GM19397 (cell line): ENCODE measurements around the gene CLCNKA.
"Not testable (repeated sequence)": the region's sequence is repeated elsewhere in the genome, so short reads cannot be mapped to it uniquely, and the experiment has no call there.

Source experiments
- ATAC-seq: cut with Tn5 transposase; IDR thresholded peaks from one replicate; pipeline ENCODE4 v1.9.1; 2021; ENCODE audit warnings: mild to moderate bottlenecking, moderate library complexity; ENCODE audit not compliant: unreplicated experiment

Gene CLCNKA

DNA sequence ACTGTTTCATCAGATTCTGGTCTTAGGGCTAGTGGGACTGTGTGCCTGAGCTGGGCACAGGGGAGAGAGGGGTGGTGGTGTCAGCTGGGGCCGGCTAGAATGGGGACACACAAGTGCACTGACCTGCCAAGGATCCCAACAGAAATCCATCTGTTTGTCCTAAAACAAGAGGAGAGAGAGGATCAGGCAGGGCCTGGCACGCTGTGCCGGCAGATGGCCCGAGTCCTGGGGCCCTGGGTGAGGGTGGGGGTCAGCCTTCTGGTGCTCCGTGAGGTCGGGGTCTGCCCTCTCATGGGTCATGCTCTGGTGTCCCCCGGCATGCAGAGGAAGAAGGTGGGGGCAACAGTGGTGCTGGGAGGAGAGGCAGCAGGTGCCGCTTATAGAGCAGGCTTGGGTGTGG lies 18.0 kb downstream of the CLCNKA start:
- not testable (repeated sequence) for ATAC-seq

DNA sequence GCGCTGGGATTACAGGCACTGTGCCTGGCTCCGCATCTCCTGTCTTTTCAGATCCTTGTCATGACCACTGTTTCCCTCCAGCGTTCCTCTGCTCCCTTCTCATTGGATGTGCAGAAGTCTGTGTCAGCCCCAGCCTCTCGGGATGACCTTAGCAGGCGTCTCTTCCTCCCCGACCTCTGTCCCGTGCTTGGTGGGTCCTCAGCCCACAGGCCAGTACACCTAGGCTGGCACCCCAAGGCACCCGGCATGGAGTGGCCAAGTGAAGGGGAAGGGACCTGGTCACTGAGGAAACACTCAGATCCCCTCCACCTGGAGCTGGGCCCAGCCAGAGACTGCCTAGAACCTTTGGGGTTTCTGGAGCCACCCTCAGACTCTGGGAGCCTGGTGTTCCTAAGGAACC lies 19.4 kb downstream of the CLCNKA start:
- ATAC-seq: no peak

DNA sequence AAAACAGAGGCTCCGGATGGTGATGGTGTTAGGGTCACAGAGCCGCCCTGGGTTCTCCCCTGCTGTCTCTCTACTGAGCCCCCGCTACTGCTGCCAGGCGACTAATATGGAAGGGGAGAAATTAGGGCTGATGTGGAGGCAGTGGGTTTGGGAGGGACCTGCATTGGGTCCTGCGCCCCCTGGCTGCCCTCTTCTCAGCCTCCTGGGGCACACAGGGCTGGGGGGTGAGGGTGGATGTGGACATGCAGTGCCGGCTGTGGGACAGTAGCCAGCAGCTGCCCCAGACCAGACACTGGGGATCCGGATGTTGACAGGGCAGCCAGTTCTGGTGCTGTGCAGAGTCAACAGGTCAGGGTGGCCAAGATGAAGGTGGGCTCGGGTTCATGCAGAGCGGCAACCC lies 20.3 kb downstream of the CLCNKA start:
- ATAC-seq: no peak

DNA sequence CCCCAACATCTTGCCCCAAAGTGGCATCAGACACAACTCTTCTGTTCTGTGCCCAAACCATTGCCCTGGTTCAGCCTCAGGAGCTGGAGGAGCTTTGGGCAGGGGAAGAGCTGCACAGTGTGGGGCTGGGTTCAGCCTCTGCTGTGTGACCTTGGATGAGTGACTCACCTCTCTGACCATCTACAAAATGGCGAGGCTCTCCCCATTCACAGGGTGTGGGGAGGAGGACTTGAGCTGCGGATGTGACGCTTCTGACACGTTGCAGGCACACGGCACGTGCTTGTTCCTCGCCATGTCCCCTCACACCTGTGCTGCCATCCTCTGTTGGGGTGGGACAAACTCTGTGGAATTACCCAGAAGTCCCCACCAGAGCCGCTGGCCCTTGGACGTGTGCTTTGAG lies 20.8 kb downstream of the CLCNKA start:
- ATAC-seq: not testable (repeated sequence)

DNA sequence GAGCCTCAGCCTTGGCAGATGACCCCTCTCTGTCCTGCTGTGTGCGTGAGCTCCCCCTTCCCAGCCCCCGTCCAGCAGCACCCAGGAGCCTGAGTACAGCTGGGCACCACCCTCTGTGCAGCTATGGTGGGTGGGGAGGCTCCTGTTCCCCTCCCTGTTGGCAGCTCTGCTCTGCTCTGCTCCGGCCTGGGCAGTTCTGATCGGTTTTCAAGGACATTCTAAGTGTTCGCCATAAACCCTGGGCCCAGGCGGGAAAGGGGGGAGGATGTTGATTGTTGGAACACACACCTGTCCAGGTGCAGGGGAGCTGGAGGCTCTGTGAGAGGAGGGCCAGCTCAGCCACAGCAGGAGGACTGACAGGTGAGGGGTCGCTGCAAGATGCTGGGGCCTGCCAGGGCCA lies 21.7 kb downstream of the CLCNKA start, which contains the start of gene CLCNKB:
Gene CLCNKB (plus strand): TSS at position 262 of the 400 bp plus-strand sequence. CDS start 711 bp downstream, outside the sequence.
- ATAC-seq: no peak

DNA sequence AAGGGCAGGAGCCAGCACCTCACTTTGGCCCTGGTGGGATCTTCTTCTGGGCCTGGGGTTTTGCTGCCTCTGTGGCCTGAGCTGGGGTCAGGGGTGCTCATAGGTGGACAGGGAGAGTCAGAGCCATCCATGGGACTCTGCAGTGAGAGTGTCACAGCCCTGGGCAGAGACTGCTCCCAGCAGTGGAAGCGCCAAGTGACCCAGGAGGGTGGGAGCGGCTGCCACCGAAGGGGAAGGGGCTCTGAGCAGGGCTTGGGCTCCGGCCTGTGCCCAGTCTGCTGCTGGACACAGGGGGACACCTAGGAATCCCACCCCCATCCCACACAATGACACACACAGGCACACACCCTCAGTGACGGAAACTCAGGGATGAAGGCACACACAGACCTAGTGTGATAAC lies 22.1 kb downstream of the CLCNKA start:
- ATAC-seq: no peak

DNA sequence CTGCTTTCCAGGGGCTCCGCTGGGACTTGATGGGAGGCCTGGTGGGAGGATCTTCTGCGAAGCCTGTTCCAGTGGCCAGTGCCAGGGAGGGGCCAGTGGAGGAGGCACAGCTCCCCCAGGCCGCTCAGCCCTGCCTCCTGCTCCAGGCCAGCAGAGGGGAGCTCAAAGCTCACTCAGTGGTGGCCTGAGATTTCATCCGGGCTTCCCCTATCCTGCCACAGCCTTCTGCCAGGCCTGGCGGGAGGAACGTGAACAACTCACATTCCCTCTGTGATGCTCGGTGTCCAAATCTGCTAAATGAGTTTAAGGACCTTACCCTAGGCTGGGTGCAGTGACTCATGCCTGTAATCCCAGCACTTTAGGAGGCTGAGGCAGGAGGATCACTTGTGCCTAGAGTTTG lies 25.0 kb downstream of the CLCNKA start:
- no peak for ATAC-seq

DNA sequence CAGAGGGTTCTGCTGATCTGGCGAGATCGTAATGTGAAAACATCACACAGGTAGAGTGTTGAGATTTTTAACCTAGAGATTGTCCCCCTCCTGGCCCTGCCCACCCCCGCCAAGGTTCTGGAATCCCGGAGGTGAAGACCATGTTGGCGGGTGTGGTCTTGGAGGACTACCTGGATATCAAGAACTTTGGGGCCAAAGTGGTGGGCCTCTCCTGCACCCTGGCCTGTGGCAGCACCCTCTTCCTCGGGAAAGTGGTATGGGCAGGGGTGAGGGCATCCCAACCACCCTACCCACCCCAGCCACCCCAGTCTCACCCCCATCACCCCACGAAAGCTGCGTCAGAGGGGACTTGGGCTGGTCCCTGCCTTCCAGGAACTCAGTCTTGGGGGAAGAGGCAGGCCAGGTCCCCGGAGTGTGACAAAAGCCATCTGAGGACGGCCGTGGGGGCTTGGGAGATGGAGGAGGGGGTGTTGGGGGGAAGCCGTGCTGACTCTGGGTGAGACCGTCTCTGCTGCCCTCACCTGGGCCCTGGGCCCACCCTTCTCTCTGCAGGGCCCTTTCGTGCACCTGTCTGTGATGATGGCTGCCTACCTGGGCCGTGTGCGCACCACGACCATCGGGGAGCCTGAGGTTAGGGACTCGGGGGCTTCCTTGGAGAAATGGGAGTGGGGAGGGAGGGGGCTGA lies 26.1 kb downstream of the CLCNKA start:
- ATAC-seq: no peak

DNA sequence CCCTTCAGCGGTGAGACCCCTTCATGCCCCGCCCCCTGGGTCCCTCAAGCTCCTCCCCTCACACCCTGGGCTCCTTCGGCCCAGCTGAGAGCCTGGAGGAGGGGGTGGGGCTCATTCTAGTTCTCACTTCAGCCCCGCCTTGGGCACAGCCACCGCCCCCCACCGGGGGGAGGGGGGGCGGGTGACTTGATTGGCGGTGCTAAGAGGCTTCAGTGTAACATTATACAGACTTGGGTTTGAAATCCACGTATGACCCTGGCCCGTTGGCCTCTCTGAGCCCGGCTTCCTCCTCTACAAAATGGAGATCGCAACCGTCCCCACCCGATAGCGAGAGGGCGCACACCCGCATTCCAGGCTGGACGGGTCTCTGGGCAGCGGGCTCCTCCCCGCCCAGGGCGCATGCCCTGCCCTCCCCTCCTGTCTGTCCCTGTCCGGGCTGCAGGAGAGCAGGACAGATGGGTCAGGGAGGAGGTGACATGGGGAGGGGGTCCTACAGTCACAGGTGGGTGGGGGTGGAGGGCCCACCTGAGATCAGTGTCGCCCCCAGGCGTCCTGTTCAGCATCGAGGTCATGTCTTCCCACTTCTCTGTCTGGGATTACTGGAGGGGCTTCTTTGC lies 26.8 kb downstream of the CLCNKA start:
- no peak for ATAC-seq

DNA sequence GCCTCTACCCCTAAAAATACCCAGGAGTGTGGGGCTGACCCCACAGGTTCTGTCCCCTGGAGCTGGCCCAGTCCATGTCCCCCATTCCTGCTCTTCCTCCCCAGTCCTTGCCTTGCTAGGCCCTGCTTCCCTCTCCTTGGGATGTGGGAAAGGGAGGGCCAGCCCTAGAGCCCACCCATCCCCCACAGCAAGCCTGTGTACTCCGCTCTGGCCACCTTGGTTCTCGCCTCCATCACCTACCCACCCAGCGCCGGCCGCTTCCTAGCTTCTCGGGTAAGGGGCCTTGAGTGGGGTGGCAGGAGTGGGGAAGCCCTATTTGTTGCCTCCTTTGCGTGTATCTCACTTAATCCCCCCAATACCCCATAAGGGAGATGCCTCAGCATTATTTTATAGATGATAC lies 28.5 kb downstream of the CLCNKA start:
- no peak for ATAC-seq

DNA sequence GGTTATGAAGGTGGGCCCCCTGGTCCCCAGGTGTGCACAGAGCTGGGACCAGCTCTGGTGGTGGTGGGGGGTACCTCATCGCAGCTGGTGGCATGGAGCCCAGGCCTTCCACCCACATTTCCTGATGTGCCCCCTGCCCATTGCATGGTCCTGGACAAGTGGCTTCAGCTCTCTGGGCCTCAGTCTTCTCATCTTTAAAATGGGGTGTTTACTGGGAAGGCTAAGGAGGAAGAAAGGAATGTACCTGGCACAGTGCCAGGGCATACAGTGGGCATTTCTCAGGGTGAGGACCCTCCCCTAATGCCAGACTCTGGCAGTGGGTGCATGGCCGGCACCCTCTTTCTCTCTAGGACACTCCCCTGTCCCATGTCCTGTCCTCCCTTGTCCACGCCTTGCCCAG lies 29.2 kb downstream of the CLCNKA start:
- ATAC-seq: no peak

DNA sequence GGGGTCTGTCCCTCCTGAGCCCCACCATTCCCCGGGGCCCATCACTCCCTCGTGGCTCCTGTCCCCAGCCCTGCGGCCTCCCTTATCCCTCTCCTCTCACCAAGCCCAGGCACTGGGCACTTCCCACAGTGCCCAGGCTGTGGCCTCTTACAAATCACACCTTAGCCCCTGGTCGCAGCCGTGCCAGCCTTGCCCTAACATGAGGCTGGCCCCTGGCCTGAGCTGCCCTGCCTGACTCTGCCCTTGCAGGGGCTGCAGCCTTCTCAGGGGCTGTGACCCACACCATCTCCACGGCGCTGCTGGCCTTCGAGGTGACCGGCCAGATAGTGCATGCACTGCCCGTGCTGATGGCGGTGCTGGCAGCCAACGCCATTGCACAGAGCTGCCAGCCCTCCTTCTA lies 30.1 kb downstream of the CLCNKA start:
- not testable (repeated sequence) for ATAC-seq

DNA sequence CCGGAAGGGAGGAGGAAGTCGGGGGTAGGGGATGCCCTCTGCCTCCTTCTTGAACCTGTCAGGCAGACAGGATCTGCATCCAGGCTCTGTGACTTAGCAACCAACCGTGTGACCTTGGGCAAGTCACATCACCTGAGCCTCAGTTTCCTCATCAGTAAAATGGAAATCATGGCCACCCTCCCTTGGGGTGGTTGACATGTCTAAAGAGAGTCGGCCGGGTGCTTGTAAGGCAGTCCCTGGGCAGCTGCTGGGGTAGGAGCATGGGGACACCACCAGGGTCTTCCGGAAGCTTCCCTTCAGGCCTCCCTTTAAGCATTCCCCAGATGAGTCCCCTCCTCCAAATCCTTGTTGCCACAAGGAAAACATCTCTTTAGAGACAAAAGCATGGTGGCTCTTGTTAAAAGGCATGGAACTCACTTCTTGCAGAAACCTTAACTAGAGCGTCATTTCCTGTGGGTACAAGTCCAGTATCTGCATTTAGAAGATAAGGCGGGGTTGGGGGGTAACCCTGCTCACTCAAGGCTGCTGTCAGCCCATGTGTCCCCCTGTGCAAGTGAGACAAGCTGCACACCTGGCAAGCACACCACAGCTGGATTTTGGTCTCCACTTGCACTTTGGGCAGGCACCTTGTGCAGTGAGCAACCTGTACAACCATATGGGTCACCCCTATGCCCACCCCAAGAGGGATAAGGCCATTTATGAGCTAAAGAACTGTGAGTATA lies 32.1 kb downstream of the CLCNKA start:
- no peak for ATAC-seq

DNA sequence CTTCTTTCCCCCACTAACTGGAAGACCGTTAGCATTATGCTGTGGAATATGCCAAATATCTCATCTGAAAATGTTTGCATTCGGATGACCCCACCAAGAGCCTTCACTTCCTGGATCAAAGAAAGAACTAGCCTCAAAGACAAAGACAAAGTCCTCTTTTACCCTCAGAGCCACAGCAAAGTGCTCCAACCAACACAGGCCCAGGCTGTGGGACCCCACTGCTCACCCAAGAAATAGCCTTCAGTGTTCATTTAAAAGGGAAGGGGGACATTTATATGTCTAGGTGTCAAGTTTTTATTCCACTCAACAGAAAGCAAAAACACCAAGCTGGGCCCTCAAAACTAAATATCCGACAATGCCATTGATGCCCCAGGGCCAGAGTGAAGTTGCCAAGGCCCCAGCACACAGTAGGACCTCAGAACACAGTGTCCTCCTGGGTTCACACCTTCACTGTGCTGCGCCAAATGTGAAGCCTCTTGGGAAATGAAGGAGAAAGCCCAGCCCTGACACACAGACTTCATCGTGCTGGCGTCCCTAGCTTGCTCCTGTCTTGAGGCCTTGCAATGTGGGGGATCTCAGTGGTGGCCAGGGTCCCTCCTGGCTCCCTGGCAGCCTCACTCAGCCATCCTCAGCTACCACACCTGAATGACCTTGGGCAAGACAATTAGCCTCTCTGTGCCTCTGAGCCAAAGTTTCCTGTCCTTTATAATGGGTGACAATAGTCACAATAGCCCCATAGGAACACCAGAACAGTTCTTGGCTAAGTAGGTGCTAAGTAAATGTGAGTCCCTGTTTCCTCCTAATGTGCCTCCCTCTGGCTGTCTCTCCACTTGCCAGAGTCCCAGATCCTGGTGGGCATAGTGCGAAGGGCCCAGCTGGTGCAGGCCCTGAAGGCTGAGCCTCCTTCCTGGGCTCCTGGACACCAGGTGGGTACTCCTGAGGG lies 33.0 kb downstream of the CLCNKA start:
- no peak for ATAC-seq

DNA sequence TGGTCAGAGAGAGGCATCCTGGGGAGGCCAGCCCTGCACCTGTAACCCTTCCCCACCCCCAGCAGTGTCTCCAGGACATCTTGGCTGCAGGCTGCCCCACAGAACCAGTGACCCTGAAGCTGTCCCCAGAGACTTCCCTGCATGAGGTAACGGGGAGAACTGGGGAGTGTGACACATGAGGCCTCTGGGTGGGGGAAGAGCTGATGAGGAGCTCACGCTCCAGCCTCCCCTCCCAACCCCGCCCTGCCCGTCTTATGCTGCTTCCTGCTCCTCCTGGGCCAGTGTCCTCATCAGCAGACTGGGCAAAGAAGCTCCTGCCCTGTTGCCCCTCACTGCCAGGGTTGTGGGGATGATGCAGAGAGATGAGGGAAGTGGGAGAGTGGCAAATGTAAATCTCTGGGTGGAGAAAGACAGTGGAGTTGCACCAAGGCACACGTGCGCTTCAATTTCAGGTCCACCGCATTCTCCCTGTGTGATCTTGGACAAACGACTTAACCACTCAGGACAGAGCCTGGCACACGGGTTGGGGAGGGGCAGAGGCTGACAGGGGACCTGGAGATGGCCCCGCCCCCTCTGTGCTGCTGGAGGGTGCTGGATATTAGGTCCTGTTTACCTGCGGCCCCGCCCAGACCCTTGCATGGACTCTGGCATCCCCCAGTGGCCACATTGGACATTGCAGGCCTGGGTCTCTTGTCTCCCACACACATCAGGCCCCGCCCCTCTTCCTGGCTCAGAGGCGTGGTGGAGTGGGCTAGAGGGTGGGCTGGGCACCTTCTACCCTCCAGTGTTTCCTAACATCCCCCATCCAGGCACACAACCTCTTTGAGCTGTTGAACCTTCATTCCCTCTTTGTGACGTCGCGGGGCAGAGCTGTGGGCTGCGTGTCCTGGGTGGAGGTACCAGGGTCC lies 34.0 kb downstream of the CLCNKA start:
- no peak for ATAC-seq

DNA sequence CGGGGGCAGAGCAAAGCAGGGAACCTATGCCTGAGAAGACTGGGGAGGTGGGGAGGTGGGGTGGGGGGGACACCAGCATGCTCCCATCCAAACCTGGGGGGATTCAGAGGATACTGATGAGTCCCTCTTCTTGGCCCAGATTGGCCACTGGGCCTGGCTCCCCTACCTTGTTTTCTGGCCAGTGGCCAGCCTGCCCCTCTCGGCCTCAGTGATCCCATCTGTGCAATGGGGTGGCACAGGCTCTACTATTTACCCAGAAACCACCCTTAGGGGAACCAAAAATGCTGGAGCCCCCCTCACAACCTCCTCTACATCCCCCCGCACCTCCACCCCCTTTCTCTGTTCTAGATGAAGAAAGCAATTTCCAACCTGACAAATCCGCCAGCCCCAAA lies 34.7 kb downstream of the CLCNKA start:
- ATAC-seq: not testable (repeated sequence)

DNA sequence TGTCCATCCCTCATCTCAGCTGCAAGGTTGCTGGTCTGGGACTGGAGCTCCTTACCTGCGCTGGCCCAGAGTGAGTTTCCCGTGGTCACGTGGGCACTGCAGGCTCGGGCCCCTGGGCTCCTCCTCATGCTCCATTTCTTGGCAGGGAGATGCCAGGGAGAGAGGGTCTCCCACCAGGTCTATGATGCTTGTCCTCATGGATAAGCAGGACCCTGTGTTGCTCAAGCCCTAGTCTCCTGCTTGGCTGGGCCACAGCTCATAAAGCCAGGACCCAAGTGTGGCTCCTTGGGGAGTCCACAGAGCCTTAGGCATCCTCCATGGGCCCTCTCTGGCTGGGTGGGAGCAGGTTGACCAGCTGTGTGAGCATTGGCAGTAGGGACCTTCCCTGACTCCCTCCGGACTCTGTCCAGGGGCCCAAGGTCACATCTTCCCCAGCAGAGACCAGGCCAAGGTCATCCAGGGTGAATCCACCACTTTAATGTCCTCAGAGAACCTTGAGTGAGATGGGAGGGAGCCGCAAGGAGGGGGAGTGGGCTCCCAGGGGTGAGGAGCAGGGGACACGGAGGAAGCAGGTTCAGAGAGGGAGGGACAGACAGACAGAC lies 35.6 kb downstream of the CLCNKA start:
- not testable (repeated sequence) for ATAC-seq

DNA sequence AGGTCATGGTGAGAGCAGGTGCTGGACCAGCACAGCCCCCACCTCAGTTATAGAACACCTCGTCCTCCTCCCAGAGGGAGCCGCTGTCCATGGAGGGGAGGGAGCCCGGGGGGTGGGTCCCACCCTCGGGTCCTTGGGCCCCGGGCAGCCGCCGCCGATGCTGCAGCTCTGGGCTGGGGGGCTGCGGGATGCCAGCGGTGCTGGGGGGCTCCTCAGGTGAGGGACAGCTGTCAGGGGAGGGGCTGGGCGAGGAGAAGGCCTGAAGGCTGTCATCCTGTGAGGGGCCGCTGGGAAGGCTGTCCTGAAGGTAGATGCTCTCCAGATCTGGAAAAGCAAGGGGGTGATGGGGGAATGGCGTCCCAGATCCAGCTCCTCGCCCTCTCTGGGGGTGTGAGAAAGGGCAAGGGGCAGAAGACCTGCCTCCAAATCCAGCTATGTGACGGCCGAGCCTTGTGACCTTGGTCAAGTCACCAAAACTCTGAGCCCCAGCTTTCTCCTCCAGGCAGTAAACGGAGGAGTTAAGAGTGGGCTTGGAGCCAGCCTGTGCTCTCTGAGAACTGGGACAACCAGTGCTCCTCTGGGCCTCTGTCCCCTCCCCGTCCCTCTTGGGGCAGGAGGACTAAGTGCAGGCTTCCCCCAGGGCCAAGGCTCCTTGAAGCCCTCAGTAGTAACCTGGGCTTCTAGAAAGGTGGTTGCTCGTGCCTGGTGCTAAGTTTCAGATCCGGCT lies 36.7 kb downstream of the CLCNKA start:
- ATAC-seq: not testable (repeated sequence)

DNA sequence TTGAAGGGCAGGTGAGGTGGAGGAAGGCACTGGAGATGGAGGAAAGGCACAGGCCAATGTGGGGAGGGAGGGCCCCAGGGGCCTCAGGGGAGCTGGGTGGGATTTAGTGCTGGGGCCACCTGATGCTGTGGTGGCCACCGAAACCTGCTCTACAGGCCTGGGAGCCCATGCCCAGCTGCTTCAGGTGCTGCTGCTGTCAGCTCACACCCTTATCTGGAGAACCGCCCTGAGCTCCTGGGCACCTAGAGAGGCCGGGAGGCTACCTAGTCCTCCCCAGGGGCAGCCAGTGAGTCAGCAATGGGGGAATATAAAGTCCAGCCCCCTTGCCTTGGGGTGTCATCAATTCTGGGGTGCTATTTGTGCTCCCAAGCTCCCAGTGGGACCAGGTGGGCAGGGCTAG lies 39.4 kb downstream of the CLCNKA start:
- no peak for ATAC-seq
